HG03039 (cell line): Measurements from ENCODE around the gene CFAP65.

Source experiments
- ATAC-seq: cut with Tn5 transposase; IDR thresholded peaks from one replicate; pipeline ENCODE4 v1.9.1; 2021; ENCODE audit warnings: mild to moderate bottlenecking, moderate library complexity; ENCODE audit not compliant: unreplicated experiment

The CFAP65 gene

GRCh38 chr2:219017201-219017931 is 23.9 kb downstream of the CFAP65 start:
- ATAC-seq, result no peak

DNA sequence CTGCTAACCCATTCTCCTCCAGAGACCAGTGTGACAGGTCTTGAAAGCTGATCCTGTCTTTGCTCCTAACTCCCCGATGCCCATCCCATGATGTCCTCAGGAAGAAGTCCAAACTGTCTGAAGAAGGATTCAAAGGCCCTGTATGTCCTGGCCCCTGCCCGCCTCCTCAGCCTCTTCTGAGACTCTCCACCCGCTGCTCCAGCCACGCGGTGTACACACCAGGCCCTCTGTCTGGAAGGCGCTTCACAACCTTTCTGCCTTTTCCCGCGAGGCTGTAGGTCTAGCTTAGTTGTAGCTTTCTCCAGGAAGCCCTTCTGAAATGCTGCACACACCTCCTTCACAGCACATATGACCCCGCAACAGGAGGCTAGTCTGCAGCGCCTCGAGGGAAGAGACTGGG is 24.6 kb downstream of the CFAP65 start:
- ATAC-seq, result no peak

GRCh38 chr2:219010873-219011272 is 30.4 kb downstream of the CFAP65 start:
- ATAC-seq, result no peak

DNA sequence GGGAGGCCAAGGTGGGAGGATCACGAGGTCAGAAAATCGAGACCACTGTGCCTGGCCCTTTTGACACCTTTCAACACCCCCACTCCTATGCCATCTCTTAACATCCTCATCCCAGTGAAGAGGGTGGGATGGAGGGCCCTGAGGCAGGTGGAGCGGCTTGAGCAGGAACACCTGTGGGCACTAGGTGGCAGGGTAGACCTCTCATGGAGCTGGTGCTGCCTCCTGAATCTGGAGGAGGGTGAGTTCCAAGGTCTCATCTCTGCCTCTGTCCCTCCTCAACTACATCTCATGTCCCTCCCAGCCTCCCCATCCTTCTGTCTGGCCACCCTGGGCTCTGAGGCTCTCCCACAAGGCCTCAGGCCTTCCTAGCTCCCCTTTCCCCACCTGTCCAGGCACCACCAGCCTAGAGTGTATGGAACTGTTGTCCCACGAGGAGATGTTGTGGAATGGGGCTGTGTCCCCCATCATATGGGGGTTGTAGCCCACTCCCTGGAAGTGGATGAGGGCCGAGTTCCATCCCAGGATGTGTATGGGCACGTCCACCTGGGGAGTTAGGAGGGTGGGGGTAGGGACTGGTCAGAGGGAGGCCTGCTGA is 31.1 kb downstream of the CFAP65 start:
- ATAC-seq, result no peak

- ATAC-seq, result no peak
Observed at GRCh38 chr2:219009294-219009693, 32.0 kb downstream of the CFAP65 start.

- ATAC-seq, result no peak
Observed at GRCh38 chr2:219003979-219004378, 37.3 kb downstream of the CFAP65 start.

GRCh38 chr2:219003267-219003634 is 38.1 kb downstream of the CFAP65 start:
- no peak for ATAC-seq

DNA sequence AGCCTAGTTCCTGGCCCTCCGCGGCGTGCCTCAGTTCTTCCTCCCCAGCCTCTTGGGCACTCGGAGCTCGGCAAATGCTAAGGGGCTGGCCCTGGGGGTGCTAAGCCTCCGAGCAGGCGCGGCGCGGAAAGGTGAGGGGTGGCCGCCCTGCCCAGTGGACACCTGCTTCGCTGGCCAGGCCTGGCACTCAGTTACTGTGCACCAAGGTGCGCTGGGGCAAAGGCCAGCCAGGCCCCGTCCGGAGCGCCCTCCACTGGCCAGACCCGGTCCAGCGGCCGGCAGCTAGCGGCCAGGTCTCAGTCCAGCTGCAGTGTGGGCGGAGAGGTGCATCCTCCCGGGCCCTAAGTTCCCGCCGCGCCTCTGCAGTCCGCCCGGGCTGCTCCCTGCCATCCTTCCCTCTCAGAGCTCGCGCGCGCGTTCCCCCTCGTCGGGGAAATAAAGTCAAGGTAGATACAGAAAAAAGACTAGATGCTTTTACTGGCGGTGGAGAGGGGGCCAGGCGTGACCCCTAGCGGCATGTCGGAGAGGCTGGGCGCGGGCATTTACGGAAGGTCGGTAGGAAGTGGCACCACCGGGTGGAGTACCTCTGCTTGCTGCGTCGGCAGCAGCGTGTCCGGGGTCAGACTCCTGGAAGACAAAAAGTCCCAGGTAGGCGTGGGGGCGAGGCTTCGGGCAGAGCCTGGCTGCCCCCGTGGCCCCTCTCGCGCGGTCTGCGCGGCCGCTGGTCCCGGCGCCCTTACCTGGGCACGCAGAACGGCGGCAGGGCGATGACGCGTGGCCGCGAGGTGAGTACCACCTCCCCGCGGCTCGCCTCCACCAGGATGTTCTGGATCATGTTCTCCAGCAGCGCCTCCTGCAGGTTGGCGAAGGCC is 38.7 kb downstream of the CFAP65 start:
- no peak for ATAC-seq

DNA sequence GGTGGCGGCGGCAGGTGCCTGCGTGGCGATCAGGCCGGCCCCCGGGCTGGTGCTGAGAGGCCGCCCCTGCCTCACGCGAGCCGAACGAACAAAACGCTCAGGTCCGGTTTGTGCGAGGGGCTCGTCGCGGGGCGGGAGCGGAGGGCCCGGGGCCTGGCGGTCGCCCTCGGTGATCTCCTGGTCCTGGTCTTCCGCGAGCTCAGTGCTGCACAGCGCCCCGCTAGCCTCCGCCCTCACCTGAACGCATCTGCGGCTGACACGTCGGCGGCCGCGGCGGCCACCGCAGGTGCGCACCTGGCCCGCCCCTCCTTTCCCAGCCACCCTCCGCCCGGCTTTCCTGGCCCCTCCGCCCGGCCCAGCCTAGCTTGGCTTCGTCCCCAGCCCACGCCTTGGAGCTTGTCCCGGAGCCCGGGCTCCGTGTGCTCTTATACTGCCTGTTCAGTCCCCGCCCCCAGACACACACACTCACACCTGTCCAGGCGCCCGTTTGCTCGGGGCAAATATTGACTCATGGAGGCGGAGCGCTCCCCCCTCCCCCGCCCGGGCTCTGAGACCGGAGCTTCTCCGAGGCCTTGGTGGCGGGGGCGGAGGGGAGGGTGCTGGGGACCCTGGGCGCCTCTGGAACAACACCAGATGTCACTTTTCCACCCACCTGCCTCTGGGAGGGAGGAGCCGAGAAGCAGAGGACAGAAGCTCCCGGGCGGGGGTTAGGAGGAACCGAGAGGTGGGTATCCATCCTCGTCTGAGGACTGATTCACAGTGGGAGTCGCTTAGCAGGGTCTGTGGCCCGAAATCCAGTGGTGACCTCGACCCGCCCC is 39.5 kb downstream of the CFAP65 start:
- ATAC-seq, result no peak

GRCh38 chr2:219001100-219001576 is 40.2 kb downstream of the CFAP65 start:
- no peak for ATAC-seq

- no peak for ATAC-seq
Observed at GRCh38 chr2:219000569-219000960, 40.8 kb downstream of the CFAP65 start.

DNA sequence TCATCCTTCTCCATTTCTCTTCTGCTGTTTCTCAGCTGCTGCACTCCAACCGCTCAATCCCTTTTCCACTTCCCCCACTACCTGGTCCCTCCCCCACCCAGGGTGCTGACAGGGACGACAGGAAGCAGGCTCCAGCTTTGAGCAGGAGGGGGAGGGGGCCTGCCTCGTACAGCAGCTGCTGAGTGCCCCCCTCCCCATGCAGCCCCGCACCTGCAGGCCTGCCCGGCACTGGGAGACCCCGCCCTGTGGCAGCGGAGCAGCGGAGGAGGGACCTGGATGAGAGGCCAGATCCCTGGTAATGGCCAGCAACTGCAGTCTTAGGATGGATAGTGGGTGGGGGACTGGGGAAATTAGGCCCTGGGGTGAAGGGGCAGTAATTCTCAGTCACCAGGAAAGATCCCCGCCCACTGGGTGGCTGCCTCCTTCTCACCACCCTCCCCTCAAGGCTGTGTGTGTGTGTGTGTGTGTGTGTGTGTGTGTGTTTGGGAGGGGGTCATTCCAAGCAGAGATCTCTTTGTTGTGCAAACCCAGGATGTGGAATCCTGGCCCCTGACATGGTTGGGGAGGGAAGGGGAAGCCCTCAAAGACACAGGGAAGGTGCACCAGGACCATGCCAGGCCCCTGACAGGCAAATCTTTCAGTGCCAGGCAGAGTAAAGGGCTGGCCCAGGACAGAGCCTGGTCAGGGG is 41.3 kb downstream of the CFAP65 start:
- no peak for ATAC-seq

DNA sequence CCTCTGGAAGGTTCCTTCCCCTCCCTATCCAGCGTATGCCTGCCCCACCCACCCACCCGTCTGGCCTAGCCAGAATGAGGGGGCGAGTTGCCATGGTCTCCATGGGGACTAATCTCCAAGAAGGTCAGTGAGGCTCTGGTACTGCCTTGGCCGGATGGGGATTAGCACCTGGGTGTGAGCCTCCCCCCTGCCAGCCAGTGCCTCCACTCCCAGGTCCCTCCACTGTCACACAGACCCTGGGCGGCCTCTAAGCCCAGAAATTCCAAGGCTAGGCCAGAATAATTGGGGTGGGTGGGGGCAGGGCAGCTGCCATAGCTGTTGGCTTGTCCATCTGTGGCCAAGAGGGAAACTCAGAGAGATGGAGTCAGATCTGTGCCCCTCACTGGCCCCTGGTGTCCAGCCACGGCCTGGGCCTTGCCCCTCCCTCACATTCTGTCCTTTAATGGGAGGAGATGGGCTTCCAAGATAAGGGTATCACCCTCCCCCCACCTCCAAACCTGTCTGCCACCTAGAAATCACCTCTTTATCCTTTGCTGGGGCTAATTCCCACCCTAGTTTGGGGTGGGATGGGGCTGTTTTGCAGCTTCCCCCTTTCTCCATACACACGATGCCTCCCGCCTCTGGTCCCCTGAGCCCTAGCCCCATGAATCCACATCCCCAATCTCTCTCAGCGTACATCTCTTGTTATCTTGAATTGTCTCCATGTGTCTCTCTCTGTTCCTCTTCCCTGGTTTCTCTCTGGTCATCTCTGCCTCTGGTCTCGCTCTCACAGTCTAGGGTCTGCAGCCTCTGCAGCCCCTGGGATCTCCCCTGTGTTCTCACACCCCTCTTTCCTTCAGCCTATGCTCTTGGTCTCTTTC is 42.1 kb downstream of the CFAP65 start:
- no peak for ATAC-seq

GRCh38 chr2:218998414-218999002 is 42.8 kb downstream of the CFAP65 start:
- no peak for ATAC-seq

GRCh38 chr2:218997731-218998130 is 43.6 kb downstream of the CFAP65 start:
- ATAC-seq, result no peak

- ATAC-seq, result no peak
Observed at GRCh38 chr2:218996937-218997336, 44.4 kb downstream of the CFAP65 start.

- ATAC-seq, result no peak
Observed at GRCh38 chr2:218995972-218996711, 45.2 kb downstream of the CFAP65 start.

GRCh38 chr2:218995561-218995960 is 45.8 kb downstream of the CFAP65 start:
- no peak for ATAC-seq
